ENCODE measurements around the gene ANO1.

DNA sequence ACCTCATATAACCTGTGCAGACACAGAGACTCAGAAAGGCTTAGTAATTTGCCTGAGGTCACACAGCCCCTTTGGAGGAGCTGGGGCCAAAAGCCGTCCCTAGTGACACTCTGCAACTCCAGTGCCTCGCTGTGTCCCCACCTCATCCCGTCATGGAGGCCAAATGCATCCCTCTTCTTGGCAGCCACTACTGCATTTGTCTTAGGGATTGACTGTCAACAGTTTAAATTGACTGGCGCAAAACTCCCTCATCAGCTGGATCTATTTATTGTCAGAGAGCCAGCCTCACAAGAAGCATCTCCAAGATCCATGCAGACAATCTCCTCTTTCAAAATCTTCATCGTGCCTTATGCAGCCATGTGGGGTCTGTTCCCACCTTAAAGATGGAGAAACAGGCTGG lies 35.7 kb downstream of the ANO1 start:
- TF ChIP-seq EZH2phosphoT487 (IDR thresholded peaks at IDR 0.05; ENCODE audit: borderline replicate concordance, low read length): no peak
- TF ChIP-seq, protein P1, sequence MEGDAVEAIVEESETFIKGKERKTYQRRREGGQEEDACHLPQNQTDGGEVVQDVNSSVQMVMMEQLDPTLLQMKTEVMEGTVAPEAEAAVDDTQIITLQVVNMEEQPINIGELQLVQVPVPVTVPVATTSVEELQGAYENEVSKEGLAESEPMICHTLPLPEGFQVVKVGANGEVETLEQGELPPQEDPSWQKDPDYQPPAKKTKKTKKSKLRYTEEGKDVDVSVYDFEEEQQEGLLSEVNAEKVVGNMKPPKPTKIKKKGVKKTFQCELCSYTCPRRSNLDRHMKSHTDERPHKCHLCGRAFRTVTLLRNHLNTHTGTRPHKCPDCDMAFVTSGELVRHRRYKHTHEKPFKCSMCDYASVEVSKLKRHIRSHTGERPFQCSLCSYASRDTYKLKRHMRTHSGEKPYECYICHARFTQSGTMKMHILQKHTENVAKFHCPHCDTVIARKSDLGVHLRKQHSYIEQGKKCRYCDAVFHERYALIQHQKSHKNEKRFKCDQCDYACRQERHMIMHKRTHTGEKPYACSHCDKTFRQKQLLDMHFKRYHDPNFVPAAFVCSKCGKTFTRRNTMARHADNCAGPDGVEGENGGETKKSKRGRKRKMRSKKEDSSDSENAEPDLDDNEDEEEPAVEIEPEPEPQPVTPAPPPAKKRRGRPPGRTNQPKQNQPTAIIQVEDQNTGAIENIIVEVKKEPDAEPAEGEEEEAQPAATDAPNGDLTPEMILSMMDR (IDR thresholded peaks at IDR 0.05; ENCODE audit: low read depth, low read length, poor library complexity, severe bottlenecking): no peak
